AML-193 (cell line): ENCODE results near the gene TTLL9.
"Not testable (repeated sequence)": the region's sequence is repeated elsewhere in the genome, so short reads cannot be mapped to it uniquely, and the experiment has no call there.

Source experiments
- DNase-seq, 2 experiments: peaks; one replicate each; lab custom pipeline; 2025; lab: John Stamatoyannopoulos, UW

Gene TTLL9

GRCh38 chr20:31918466-31919105 lies 48.2 kb downstream of the TTLL9 start:
- no peak for DNase-seq

DNA sequence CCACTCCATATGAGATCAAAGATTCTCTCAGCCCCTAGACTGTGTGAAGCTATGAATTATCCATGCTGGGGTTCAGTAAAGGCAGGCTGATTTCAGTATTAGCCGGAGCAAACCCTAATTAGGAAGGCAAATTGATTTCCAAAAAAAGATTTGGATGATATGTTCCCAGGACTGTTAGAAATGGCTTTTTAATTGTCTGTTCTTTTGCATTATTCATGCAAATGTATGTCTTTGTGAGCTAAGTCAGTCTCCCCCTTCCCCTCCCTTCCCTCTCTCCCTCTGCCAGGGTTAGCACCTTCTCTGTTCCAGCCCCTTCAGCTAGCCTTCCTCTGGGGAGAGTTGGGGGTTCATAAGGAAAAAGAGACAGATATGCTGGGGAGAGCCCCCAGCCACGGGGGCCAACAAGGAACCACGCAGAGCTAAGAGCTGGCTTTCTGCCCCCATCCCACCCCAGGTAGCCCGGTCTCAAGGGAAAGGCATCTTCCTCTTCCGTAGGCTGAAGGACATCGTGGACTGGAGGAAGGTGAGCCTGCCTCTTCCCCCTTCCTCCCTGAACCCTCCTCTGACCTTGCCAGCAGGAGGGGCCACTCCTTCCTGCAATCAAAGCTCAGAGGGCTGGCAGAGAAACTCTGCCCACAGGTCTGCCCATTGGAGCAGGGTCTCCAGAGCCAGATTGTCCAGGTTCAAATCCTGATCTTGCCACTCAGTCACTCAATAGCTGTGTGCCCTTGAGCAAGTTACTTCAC lies 49.1 kb downstream of the TTLL9 start:
- DNase-seq, result no peak

DNA sequence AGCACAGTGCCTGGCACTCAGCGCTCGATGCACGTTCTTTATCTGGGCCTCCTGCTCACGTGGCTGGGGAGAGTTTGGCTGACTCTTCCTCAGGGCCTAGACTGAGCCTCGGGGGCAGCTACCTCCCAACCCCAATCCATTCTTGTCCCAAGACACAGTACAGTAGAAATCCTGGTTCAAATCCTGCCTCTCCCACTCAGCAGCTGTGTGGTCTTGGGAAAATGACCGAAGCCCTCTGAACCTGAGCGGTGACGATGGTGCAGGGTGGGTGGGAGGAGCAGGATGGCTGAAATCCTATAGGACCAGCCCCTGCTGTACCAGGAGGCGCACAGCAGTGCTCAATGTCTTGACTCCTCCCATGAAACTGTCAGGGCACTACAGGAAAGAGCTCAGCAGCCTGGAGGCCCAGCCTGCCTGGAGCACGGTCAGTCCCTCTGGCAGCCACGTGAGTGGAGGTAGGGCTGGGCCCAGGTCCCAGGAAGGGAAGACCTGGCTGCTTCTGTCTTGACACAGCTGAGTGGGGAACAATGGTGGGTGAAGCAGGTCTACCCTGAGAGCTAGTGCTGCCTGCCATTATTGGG lies 49.9 kb downstream of the TTLL9 start:
- DNase-seq, result no peak

DNA sequence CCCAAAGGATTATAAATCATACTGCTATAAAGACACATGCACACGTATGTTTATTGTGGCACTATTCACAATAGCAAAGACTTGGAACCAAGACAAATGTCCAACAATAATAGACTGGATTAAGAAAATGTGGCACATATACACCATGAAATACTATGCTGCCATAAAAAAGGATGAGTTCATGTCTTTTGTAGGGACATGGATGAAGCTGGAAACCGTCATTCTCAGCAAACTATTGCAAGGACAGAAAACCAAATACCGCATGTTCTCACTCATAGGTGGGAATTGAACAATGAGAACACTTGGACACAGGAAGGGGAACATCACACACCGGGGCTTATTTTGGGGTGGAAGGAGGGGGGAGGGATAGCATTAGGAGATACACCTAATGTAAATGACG lies 51.0 kb downstream of the TTLL9 start:
- not testable (repeated sequence) for DNase-seq

GRCh38 chr20:31922181-31922580 lies 51.7 kb downstream of the TTLL9 start:
- DNase-seq, result no peak

DNA sequence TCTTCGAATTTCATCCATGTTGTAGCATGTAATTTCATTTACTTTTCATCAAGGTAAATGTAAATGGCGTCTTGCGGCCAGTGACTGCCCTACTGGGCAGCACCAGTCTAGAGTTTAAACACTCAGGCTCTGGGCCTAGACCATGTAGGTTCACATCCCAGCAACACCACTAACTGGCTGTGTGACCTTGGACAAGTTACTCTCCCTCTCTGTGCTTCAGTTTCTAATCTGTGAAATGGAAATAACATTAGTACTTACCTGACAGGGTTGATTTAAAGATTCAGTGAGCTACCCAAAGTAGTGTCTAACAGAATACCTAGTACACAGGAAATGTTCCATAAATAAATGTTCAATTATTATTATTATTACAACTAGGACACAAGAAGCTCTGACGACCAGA lies 52.2 kb downstream of the TTLL9 start:
- no peak for DNase-seq

DNA sequence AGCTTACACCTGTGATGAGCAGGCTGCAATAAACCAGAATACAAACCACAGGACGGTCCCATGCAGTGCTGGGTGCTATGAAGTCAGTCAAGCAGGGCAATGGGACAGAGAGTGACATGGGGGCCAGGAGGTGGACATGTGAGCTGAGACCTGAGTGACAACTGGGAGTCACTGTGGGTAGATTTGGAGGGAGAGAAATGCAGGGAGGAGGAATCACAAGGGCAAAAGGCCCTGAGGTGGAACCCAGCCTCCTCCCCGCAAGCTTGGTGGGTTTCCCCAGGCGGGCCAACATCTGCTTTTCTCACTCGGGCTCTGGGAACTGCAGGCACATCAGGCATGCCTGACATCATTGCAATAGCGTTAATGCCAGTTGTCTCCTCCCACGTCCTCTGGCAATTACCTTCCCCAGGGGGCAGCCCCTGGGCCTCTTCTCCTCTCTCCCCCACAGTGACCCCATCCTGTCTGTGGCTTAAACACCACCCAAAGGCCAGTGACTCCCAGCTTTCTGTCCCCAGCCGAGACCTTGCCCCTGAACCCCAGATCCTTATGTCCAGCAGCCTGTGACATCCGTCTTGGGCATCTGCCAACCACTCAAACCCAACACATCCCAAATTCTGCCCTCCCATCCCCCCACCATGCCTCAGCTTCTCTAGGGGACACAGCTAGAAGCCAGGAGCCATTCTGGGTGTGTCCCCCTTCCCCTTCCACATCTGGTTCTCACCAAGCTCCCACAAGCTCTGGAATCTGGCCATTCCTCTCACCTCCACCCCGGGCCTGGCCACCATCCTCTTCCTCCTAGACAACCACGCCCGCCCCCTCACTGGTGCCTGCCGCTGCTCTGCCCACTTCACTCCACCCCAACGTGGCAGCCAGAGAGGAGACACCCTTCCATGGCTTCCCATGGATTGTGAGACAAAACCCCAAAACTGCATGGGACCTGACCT lies 53.2 kb downstream of the TTLL9 start:
- DNase-seq, result no peak

- DNase-seq, result no peak
Measured at GRCh38 chr20:31924561-31924960, 54.1 kb downstream of the TTLL9 start.

GRCh38 chr20:31925631-31926030 lies 55.2 kb downstream of the TTLL9 start:
- DNase-seq, result no peak

DNA sequence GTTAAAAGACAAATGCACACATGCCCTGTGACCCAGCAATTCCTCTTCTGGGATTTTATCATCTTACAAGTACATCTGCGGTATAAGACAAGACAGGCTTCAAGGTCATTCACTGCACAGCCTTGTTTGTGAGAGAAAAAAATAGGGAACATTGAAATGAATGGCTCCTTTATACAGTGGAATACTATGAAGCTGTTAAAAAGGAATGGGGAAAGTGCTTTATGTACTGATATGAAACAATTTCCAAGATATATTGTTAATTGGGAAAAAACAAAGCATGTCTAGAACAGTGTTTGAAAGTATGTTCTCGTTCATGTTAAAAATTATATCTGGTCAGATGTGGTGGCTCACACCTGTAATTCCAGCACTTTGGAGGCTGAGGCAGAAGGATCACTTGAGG lies 56.1 kb downstream of the TTLL9 start:
- no peak for DNase-seq

- no peak for DNase-seq
Measured at GRCh38 chr20:31927627-31928159, 57.3 kb downstream of the TTLL9 start.

DNA sequence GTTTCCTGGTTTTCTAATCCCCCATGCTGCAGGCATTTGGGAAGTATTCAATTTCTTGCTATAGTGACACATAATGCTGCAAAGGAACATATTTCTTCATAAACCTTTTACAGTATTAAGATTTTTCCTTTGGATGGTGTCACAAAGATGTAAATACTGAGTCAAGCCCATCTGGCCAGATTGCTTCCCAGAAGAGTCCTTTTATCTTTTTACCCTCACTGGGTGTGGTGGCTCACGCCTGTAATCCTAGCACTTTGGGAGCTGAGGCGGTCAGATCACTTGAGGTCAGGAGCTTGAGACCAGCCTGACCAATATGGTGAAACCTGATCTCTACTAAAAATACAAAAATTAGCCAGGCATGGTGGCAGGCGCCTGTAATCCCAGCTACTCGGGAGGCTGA lies 59.2 kb downstream of the TTLL9 start:
- DNase-seq, result not testable (repeated sequence)

DNA sequence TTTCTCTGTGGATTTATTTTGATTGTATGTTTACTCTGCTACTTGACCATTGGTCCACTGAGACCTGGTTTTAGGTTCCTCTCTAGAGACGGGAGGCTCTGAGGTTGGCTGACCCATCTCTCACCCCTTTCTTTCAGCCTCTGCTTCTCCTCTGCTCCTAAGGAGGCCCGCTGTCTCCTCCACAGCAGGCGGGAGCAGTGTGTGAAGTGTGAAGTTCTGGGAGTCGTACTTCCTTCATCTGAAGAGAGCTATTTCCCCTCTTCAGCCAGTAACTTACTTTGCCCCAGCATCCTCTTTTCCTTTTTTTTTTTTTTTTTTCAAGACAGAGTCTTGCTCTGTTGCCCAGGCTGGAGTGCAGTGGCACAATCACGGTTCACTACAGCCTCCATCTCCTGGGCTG lies 60.3 kb downstream of the TTLL9 start:
- no peak for DNase-seq

GRCh38 chr20:31933698-31934097 lies 63.3 kb downstream of the TTLL9 start:
- no peak for DNase-seq

DNA sequence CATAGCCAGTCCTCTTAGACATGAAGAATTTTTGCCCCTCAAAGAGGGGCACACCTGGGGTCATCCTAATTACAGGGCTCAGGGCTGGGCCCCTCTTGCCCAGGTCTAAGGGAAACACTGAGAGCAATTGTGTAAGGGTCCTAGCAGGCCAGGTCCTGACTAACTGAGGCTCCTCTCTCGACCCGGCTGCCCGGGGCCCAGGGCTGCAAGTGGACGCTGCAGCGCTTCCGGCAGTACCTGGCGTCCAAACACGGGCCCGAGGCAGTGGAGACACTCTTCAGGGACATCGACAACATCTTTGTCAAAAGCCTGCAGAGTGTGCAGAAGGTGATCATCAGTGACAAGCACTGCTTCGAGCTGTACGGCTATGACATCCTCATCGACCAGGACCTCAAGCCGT lies 64.1 kb downstream of the TTLL9 start:
- DNase-seq, result no peak

GRCh38 chr20:31934968-31935764 lies 64.7 kb downstream of the TTLL9 start:
- no peak for DNase-seq

DNA sequence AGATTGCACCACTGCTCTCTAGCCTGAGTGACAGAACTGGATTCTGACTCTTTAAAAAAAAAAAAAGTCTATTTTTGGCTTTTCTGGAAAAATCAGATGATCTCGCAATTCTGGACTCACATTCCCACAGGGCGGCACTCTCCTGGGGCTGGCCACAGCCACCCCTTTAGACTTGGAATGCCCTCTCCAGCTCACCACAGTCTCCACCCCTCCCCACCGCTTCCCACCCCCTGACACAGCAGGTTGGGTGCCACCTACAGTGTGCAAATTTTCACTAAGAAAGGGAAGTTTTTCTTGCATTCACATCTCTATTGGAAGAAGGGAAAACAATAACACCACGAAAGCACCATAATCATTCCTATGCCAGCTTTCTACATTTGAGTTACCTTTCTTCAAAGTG lies 66.0 kb downstream of the TTLL9 start:
- no peak for DNase-seq

DNA sequence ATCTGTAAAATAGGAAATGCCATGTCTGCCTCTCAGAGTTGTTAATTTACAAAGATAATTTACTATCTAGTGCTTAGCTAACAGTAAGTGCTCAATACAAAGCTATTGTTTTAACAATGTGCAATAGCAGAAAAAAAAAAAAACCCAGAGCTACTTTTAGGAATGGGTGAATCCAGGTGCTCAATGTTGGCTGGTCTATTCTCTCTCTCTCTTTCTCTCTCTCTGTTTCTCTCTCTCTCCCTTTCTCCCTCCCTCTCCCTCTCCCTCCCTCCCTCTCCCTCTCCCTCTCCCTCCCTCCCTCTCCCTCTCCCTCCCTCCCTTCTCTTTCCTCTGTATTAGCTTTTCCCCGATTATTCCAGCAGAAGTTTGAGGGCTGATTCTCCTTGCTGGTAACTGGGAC lies 67.4 kb downstream of the TTLL9 start:
- no peak for DNase-seq

DNA sequence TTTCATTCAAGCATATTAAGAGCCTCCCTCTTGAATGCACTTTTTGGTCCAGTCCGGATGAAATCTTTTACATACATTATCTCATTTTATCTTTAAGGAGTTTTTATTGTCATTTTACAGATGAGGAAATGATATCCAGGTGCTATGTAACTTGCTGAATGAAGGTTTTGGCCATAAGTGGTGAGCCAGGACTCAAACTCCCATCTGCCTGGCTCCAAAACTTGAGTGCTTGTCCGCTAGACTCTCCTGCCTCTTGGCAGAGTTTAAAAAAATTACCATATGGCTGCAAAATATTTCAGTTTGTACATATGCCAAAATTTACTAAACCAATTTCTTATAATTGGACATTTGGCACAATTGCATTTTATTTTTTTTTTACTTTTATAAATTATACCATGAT lies 69.2 kb downstream of the TTLL9 start:
- DNase-seq, result no peak

GRCh38 chr20:31943052-31943471 lies 72.6 kb downstream of the TTLL9 start:
- no peak for DNase-seq

- no peak for DNase-seq
Measured at GRCh38 chr20:31945319-31945718, 74.9 kb downstream of the TTLL9 start.
